ENCODE measurements around the gene METTL24.

METTL24 gene

DNA sequence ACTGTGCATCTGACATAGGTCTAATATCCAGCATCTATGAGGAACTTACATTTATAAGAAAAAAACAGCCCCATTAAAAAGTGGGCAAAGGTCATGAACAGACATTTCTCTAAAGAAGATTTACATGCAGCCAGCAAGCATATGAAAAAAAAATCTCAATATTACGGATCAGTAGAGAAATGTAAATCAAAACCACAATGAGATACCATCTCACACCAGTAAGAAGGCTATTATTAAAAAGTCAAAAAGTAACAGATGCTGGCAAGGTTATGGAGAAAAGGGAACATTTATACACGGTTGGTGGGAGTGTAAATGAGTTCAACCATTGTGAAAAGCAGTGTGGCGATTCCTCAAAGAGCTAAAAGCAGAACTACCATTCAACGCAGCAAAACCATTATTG lies 13.1 kb downstream of the METTL24 start:
- Histone ChIP-seq H3K4me3 (replicated peaks; ENCODE audit: insufficient read depth, low read length) (no peak overlapping the region), H3K27me3 (ENCODE audit: insufficient read depth, poor library complexity, severe bottlenecking) (no peaks in the 10 kb centered on the region), H3K27ac (replicated peaks) (no peak overlapping the region)
- TF ChIP-seq POLR2AphosphoS5 (IDR thresholded peaks at IDR 0.05; ENCODE audit: low read depth), result no peak
- TF ChIP-seq, protein P1, sequence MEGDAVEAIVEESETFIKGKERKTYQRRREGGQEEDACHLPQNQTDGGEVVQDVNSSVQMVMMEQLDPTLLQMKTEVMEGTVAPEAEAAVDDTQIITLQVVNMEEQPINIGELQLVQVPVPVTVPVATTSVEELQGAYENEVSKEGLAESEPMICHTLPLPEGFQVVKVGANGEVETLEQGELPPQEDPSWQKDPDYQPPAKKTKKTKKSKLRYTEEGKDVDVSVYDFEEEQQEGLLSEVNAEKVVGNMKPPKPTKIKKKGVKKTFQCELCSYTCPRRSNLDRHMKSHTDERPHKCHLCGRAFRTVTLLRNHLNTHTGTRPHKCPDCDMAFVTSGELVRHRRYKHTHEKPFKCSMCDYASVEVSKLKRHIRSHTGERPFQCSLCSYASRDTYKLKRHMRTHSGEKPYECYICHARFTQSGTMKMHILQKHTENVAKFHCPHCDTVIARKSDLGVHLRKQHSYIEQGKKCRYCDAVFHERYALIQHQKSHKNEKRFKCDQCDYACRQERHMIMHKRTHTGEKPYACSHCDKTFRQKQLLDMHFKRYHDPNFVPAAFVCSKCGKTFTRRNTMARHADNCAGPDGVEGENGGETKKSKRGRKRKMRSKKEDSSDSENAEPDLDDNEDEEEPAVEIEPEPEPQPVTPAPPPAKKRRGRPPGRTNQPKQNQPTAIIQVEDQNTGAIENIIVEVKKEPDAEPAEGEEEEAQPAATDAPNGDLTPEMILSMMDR (IDR thresholded peaks at IDR 0.05; ENCODE audit: insufficient read depth, low read length), result no peak
- TF ChIP-seq GABPA (IDR thresholded peaks at IDR 0.05; ENCODE audit: low read depth), result no peak
- TF ChIP-seq SPI1 (IDR thresholded peaks at IDR 0.05; ENCODE audit: borderline replicate concordance, low read depth), result no peak
- TF ChIP-seq, protein P2, sequence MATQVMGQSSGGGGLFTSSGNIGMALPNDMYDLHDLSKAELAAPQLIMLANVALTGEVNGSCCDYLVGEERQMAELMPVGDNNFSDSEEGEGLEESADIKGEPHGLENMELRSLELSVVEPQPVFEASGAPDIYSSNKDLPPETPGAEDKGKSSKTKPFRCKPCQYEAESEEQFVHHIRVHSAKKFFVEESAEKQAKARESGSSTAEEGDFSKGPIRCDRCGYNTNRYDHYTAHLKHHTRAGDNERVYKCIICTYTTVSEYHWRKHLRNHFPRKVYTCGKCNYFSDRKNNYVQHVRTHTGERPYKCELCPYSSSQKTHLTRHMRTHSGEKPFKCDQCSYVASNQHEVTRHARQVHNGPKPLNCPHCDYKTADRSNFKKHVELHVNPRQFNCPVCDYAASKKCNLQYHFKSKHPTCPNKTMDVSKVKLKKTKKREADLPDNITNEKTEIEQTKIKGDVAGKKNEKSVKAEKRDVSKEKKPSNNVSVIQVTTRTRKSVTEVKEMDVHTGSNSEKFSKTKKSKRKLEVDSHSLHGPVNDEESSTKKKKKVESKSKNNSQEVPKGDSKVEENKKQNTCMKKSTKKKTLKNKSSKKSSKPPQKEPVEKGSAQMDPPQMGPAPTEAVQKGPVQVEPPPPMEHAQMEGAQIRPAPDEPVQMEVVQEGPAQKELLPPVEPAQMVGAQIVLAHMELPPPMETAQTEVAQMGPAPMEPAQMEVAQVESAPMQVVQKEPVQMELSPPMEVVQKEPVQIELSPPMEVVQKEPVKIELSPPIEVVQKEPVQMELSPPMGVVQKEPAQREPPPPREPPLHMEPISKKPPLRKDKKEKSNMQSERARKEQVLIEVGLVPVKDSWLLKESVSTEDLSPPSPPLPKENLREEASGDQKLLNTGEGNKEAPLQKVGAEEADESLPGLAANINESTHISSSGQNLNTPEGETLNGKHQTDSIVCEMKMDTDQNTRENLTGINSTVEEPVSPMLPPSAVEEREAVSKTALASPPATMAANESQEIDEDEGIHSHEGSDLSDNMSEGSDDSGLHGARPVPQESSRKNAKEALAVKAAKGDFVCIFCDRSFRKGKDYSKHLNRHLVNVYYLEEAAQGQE (IDR thresholded peaks at IDR 0.05; ENCODE audit: insufficient replicate concordance, low read depth), result no peak
- no peak for DNase-seq (ENCODE audit: low read depth in 1 of 2, low spot score in 1 of 2)

DNA sequence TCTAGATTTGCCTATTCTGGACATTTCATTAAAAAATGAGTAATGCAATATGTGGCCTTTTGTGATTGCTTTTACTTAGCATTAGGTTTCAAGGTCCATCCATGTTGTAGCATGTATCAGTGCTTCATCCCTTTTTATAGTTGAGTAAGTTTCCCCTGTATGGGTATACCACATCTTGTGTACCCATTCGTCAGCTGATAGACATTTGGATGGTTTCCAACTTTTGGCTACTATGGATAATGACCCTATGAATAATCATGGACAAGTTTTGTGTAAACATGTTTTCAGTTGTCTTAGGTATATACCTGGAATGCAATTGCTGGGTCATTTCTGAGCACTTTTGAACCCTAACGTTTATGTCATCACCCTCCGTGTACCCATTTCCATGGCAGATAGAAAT lies 15.4 kb downstream of the METTL24 start:
- Histone ChIP-seq H3K27me3 (ENCODE audit: insufficient read depth, poor library complexity, severe bottlenecking) (peaks cover under 1% of the 10 kb centered on the region), H3K4me3 (replicated peaks; ENCODE audit: insufficient read depth, low read length) (no peak overlapping the region), H3K27ac (replicated peaks) (no peak overlapping the region)
- TF ChIP-seq SPI1 (IDR thresholded peaks at IDR 0.05; ENCODE audit: borderline replicate concordance, low read depth) (no peak), POLR2AphosphoS5 (IDR thresholded peaks at IDR 0.05; ENCODE audit: low read depth) (no peak), GABPA (IDR thresholded peaks at IDR 0.05; ENCODE audit: low read depth) (no peak)
- TF ChIP-seq, protein P1 (IDR thresholded peaks at IDR 0.05; ENCODE audit: insufficient read depth, low read length), result no peak
- TF ChIP-seq, protein P2 (IDR thresholded peaks at IDR 0.05; ENCODE audit: insufficient replicate concordance, low read depth), result no peak
- no peak for DNase-seq (ENCODE audit: low read depth in 1 of 2, low spot score in 1 of 2)

DNA sequence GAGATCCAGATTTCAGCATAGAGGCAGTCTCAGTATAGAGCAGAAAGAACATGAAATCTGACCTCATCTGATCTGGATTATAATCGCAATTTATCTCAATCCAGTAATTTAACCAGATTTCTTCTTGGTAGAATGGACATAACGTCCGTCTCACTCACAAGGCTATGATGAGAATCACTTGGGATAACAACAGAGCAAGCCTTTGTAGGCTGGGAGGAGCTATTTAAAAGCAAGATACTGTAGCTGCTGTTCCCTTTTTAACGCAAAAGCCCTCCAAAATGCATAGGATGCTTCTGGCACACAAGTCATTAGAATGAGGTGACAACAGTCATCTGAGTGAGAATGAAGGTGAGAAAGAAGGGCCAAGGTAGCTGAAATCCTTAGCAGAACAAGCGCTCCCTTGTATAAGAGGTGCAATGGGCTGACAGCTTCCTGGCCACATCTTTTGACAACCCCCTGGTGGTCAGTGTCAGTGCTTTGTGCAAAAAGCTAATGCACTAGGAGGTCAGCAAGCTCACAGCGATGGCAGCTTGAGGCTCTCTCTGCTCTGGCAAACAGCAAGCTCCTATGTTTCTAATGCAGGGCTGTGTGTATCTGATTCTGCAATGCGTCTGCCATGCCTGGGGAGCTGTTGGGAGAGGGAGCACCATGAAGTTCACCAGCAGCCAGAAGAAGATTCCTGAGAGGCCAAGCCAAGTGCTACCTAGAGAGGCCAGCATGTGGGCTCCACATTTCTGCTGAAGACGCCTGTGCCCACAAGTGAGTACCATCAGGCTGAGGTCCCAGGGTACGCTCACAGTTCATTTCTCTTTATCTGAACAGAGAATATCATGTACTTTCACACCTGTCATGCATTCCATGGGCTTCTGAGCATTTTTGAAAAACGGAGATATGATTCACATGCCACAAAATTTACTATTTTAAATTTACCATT lies 16.2 kb downstream of the METTL24 start:
- Histone ChIP-seq H3K4me3 (replicated peaks; ENCODE audit: insufficient read depth, low read length) (no peak overlapping the region), H3K27me3 (ENCODE audit: insufficient read depth, poor library complexity, severe bottlenecking) (peaks cover 3% of the 10 kb centered on the region), H3K27ac (replicated peaks) (no peak overlapping the region)
- no peak for DNase-seq (ENCODE audit: low read depth in 1 of 2, low spot score in 1 of 2)
- no peak for TF ChIP-seq POLR2AphosphoS5 (IDR thresholded peaks at IDR 0.05; ENCODE audit: low read depth)
- TF ChIP-seq, protein P2 (IDR thresholded peaks at IDR 0.05; ENCODE audit: insufficient replicate concordance, low read depth), result no peak
- no peak for TF ChIP-seq SPI1 (IDR thresholded peaks at IDR 0.05; ENCODE audit: borderline replicate concordance, low read depth)
- TF ChIP-seq, protein P1 (IDR thresholded peaks at IDR 0.05; ENCODE audit: insufficient read depth, low read length), result no peak
- TF ChIP-seq GABPA (IDR thresholded peaks at IDR 0.05; ENCODE audit: low read depth), result no peak
